GM19023 (cell line): ENCODE data around the gene PPP2R2B.
A peak's percentile ranks its signal among the peaks of the same experiment; 100 is the strongest.

Experiments used
- ATAC-seq: cut with Tn5 transposase; IDR thresholded peaks from one replicate; pipeline ENCODE4 v1.9.1; 2021; ENCODE audit warnings: mild to moderate bottlenecking, moderate library complexity; ENCODE audit not compliant: unreplicated experiment

The PPP2R2B gene

GRCh38 chr5:146888351-146888978, 9.9 kb upstream of the PPP2R2B start:
- ATAC-seq: no peak

- no peak for ATAC-seq
These were observed 5.6 kb upstream of the PPP2R2B start for GRCh38 chr5:146884066-146884626.

GRCh38 chr5:146883511-146883910, 5.0 kb upstream of the PPP2R2B start:
- ATAC-seq: no peak

GRCh38 chr5:146880966-146881365, 2.4 kb upstream of the PPP2R2B start:
- ATAC-seq: no peak

- ATAC-seq: peak; percentile 30
These were observed 628 bp downstream of the PPP2R2B start for GRCh38 chr5:146877783-146878475.

GRCh38 chr5:146877178-146877681, 1.3 kb downstream of the PPP2R2B start:
- ATAC-seq: peak; percentile 19

- ATAC-seq: no peak
These were observed 5.2 kb downstream of the PPP2R2B start for GRCh38 chr5:146873186-146873917.

GRCh38 chr5:146872188-146872587, 6.4 kb downstream of the PPP2R2B start:
- no peak for ATAC-seq

GRCh38 chr5:146867996-146868708, 10.4 kb downstream of the PPP2R2B start:
- ATAC-seq: no peak

- no peak for ATAC-seq
These were observed 12.3 kb downstream of the PPP2R2B start for GRCh38 chr5:146866263-146866662.

GRCh38 chr5:146862641-146863040, 15.9 kb downstream of the PPP2R2B start:
- ATAC-seq: no peak

GRCh38 chr5:146860213-146860893, 18.2 kb downstream of the PPP2R2B start:
- no peak for ATAC-seq

GRCh38 chr5:146852089-146852488, 26.5 kb downstream of the PPP2R2B start:
- no peak for ATAC-seq

GRCh38 chr5:146851133-146851532, 27.4 kb downstream of the PPP2R2B start:
- no peak for ATAC-seq

- no peak for ATAC-seq
These were observed 28.8 kb downstream of the PPP2R2B start for GRCh38 chr5:146849694-146850303.

GRCh38 chr5:146848133-146848532, 30.4 kb downstream of the PPP2R2B start:
- no peak for ATAC-seq

- ATAC-seq: no peak
These were observed 38.5 kb downstream of the PPP2R2B start for GRCh38 chr5:146840016-146840415.

- ATAC-seq: no peak
These were observed 42.2 kb downstream of the PPP2R2B start for GRCh38 chr5:146836226-146836842.

GRCh38 chr5:146832985-146833732, 45.4 kb downstream of the PPP2R2B start:
- no peak for ATAC-seq
